AG08396 (cell line): Measurements from ENCODE around the gene L3MBTL2.
A peak's percentile ranks its signal among the peaks of the same experiment; 100 is the strongest.
"Not testable (repeated sequence)": the region's sequence is repeated elsewhere in the genome, so short reads cannot be mapped to it uniquely, and the experiment has no call there.

Experiments
- DNase-seq: peaks from one replicate; pipeline ENCODE4 v3.0.0; 2012; ENCODE audit warnings: low spot score, mixed read lengths

Gene L3MBTL2

GRCh38 chr22:41241133-41241676 lies 36.1 kb downstream of the L3MBTL2 start:
- no peak for DNase-seq

GRCh38 chr22:41242396-41243117 lies 37.4 kb downstream of the L3MBTL2 start:
- no peak for DNase-seq

- no peak for DNase-seq
Observed at GRCh38 chr22:41243361-41243760, 38.2 kb downstream of the L3MBTL2 start.

GRCh38 chr22:41245917-41246499 lies 40.9 kb downstream of the L3MBTL2 start:
- no peak for DNase-seq

GRCh38 chr22:41247703-41248102 lies 42.6 kb downstream of the L3MBTL2 start:
- no peak for DNase-seq

- no peak for DNase-seq
Observed at GRCh38 chr22:41248314-41248713, 43.2 kb downstream of the L3MBTL2 start.

GRCh38 chr22:41248758-41249157 lies 43.6 kb downstream of the L3MBTL2 start:
- DNase-seq: no peak

- DNase-seq: no peak
Observed at GRCh38 chr22:41249442-41249841, 44.3 kb downstream of the L3MBTL2 start.

GRCh38 chr22:41250127-41250526 lies 45.0 kb downstream of the L3MBTL2 start:
- no peak for DNase-seq

- no peak for DNase-seq
Observed at GRCh38 chr22:41252365-41252764, 47.3 kb downstream of the L3MBTL2 start.

GRCh38 chr22:41254230-41254629 lies 49.1 kb downstream of the L3MBTL2 start:
- DNase-seq: no peak

GRCh38 chr22:41256254-41257253 lies 51.4 kb downstream of the L3MBTL2 start:
- peak; percentile 72 for DNase-seq

GRCh38 chr22:41257696-41258095 lies 52.6 kb downstream of the L3MBTL2 start:
- no peak for DNase-seq

- not testable (repeated sequence) for DNase-seq
Observed at GRCh38 chr22:41259756-41260155, 54.6 kb downstream of the L3MBTL2 start.

- no peak for DNase-seq
Observed at GRCh38 chr22:41260871-41261270, 55.8 kb downstream of the L3MBTL2 start.

- no peak for DNase-seq
Observed at GRCh38 chr22:41261541-41262249, 56.6 kb downstream of the L3MBTL2 start.

GRCh38 chr22:41262250-41262765 lies 57.2 kb downstream of the L3MBTL2 start:
- no peak for DNase-seq

GRCh38 chr22:41263704-41264103 lies 58.6 kb downstream of the L3MBTL2 start:
- DNase-seq: no peak

GRCh38 chr22:41264408-41264941 lies 59.4 kb downstream of the L3MBTL2 start:
- DNase-seq: no peak

GRCh38 chr22:41267958-41268357 lies 62.8 kb downstream of the L3MBTL2 start:
- DNase-seq: no peak

GRCh38 chr22:41271787-41272186 lies 66.7 kb downstream of the L3MBTL2 start:
- DNase-seq: no peak
